Sigmoid colon (tissue), 4 donors: ENCODE measurements around the gene GAREM1.

Source experiments
- CTCF ChIP-seq, 4 experiments: fragments of 450-650 bp in 3 of 4; fragments of 200-600 bp in 1 of 4; IDR thresholded peaks; one replicate each; pipeline ENCODE4 v1.5.1; 2016 to 2019; ENCODE audit warnings: antibody characterized with exemption in 4 of 4, mild to moderate bottlenecking in 3 of 4, moderate library complexity in 2 of 4
- POLR2AphosphoS5 ChIP-seq, 4 donors: sonication (generic); formaldehyde crosslinking; IDR thresholded peaks; one replicate each; pipeline ENCODE4 v1.6.1; 2017; ENCODE audit warnings: antibody characterized with exemption in 4 of 4

GRCh38 chr18:32441533-32441932, 29.1 kb downstream of the GAREM1 start:
- no peak for TF ChIP-seq CTCF (IDR thresholded peaks at IDR 0.05)
- TF ChIP-seq POLR2AphosphoS5 (IDR thresholded peaks at IDR 0.05): no peak
